ENCODE data around the gene RAF1. TPM values are rescaled to one million over a fixed set of nuclear protein-coding genes. Genes with fewer than 3 reads are reported as not detected.
"Not testable (repeated sequence)": the region's sequence is repeated elsewhere in the genome, so short reads cannot be mapped to it uniquely, and the experiment has no call there.

The RAF1 gene
- total and polyA plus RNA-seq, 5 experiments from 2014 or later, result 49.4 to 142 (median 75.1) TPM

DNA sequence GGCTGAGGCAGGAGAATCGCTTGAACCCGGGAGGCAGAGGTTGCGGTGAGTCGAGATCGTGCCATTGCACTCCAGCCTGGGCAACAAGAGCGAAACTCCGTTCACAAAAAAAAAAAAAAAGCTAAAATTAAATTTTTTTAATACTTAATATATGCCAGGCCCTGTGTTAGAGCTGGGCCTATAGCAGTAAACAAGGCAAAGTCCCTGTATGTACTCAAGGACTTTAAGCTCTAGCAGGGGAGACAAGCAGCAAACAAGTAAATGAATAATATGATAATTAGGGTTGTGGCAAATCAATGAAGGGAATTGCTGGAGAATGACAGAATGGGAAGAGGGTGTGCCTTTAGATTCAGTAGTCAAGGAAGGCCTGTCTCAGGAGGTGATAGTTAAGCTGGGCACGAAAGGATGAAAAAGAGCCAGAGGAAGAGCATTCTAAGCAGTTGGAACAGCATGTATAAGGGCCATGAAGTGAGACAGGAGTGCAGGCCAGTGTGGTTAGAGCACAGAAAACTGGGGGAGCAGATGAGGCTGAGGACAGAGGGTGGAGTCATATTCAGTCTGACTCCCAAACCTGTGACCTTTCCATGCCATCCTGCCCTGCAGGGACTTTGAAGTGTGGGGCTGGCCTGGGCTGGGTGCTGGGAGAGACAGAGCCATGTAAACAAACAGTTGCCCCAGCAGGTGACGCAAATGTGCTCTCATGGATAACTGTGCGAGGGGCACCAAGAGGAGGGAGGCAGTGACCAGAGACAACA is 6.6 kb upstream of the RAF1 start:
- no peak for ATAC-seq
- H3K36me3 Mint-ChIP-seq, result no peaks in the 10 kb centered on the region
- peaks cover 0 to 2% (median under 1%) of the 10 kb centered on the region in 4 donors for H3K4me1 Mint-ChIP-seq
- no peak for DNase-seq
- H3K4me3 Mint-ChIP-seq, result no peak overlapping the region
- no peaks in the 10 kb centered on the region for H3K27me3 Mint-ChIP-seq
- H3K27ac Mint-ChIP-seq, result no peak overlapping the region
- H3K9me3 Mint-ChIP-seq, result peaks cover 0 to 15% (median 3%) of the 10 kb centered on the region in 9 donors
- POLR2A ChIA-PET, result no interaction called here

DNA sequence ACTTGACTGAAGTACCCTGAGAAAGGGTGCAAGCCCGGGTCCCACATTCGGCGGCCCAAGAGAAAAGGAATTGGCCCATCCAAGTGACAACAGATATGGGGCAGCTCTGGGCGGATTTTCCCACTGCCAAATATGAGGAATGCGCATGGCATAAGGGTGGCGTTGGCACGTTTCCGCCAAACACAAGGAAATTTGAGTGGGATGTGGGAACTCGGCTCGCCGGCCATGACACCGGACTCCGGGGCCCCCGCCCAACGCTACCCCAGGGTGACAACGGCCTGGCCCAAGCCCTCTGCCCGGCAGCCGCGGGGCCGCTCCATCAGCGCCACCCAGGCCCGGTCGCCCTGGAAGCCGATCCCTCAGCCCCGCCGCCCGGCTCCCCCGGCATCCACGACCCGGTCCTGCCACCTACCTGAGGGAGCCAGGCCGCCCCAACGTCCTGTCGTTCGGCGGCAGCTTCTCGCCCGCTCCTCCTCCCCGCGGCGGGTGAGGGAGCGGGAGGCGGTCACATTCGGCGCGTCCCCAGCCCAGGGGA is 449 bp downstream of the RAF1 start:
- H3K27ac Mint-ChIP-seq, result peak overlapping the region; percentile 98 to 100 (median 99)
- POLR2A ChIA-PET, result interaction anchor here (0.6 to 1.9 kb wide), 19 partner anchors 9 to 1988 kb away, joined by 3 to 16 read pairs (median 4); partner anchors contain the start of genes CCDC174, MKRN2, RPL32 and TAMM41
- peak; percentile 65 to 74 for ATAC-seq
- peaks cover 0 to 3% (median 0%) of the 10 kb centered on the region in 3 donors for H3K36me3 Mint-ChIP-seq
- H3K4me1 Mint-ChIP-seq, result peaks cover 26 to 48% (median 41%) of the 10 kb centered on the region in 4 donors
- DNase-seq, result peak in 6 of 10 donors; percentile 35 to 86 (median 52)
- peak overlapping the region; percentile 81 to 100 (median 98) for H3K4me3 Mint-ChIP-seq
- no peaks in the 10 kb centered on the region for H3K27me3 Mint-ChIP-seq
- H3K9me3 Mint-ChIP-seq, result peaks cover 0 to 1% (median 0%) of the 10 kb centered on the region in 9 donors

DNA sequence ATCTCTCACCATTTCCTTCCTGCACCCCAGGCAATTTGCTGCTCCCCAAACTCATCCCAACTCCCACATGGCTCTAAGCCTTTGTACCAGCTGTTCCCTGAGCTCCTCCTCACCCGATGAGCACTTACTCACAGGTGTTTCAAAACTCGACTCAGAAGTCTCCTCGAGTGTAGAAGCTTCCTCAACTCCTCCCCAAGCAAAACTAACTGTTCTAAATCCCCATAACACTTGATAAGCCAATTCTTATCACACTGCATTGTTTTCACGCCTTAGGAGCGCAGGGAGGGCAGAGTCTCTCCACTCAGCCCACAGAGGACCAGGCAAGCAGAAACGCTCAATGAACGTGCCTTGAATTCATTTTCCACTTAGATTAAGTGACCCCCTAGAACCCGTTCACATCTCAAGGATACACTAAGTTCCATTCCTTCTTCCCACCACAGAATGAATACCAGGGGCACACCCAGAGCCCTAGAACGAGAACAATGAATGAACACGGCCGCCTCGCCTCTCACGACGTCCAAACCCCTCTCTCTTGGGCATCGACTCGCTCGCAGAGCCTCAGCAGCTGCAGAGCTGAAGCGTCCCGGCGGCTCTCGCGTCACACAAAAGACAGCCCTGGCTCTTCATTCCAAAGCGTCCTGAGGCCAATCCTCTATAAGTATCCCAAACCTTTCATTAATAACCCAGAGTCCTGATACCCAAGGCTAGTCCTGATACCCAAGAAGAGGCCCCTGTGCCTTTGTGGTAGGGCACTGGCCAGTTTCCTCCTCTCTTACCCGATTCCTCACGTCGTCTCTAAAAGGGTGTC is 1.1 kb downstream of the RAF1 start:
- H3K9me3 Mint-ChIP-seq, result no peaks in the 10 kb centered on the region
- H3K4me3 Mint-ChIP-seq, result peak overlapping the region; percentile 81 to 100 (median 96)
- H3K36me3 Mint-ChIP-seq, result peaks cover 0 to 3% (median 0%) of the 10 kb centered on the region in 3 donors
- peaks cover 29 to 51% (median 46%) of the 10 kb centered on the region in 4 donors for H3K4me1 Mint-ChIP-seq
- POLR2A ChIA-PET, result interaction anchor here (0.6 to 1.9 kb wide), 15 partner anchors 10 to 1988 kb away, joined by 3 to 16 read pairs (median 4); partner anchors contain the start of genes CCDC174, RPL32, TAMM41 and TSEN2
- H3K27ac Mint-ChIP-seq, result peak overlapping the region; percentile 89 to 100 (median 99)
- DNase-seq (peak in 7 of 10 donors; percentile 11 to 39 (median 29)), ATAC-seq (peak in 1 of 2 donors; percentile 19)
- H3K27me3 Mint-ChIP-seq, result no peaks in the 10 kb centered on the region

DNA sequence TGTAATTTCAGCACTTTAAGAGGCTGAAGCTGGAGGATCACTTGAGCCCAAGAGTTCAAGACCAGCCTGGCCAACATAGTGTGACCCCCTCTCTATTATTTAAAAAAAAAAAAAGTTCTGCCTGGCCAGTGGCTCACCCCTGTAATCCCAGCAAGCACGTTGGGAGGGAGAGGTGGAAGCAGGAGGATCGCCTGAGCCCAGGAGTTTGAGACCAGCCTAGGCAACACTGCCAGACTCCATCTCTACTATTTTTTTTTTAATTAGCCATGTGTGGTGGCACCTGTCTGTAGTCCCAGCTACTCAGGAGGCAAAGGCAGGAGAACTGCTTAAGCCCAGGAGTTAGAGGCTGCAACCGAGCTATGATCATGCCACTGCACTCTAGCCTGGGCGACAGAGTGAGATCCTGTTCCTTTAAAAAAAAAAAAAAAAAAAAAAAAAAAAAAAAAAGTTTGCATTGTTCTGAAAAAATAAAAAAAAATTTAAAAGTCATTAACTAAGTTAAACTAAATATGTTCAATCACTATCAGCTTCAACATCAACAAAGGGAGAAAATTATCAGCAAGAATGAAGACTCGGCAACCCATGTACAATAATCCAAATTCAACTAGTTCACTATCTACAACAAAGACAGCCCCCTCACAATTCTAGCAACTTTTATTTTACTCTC is 1.9 kb downstream of the RAF1 start:
- Mint-ChIP-seq H3K27ac (peak overlapping the region; percentile 89 to 100 (median 99)), H3K4me3 (peak overlapping the region; percentile 81 to 100 (median 96)), H3K36me3 (peaks cover 0 to 3% (median 0%) of the 10 kb centered on the region in 3 donors), H3K9me3 (no peaks in the 10 kb centered on the region), H3K4me1 (peaks cover 30 to 56% (median 51%) of the 10 kb centered on the region in 4 donors), H3K27me3 (no peaks in the 10 kb centered on the region)
- ATAC-seq (no peak), DNase-seq (peak in 2 of 10 donors; percentile 2 to 9)
- POLR2A ChIA-PET, result interaction anchor here (0.6 to 1.1 kb wide), 3 partner anchors 75 to 148 kb away, joined by 3 to 4 read pairs (median 4); no protein-coding TSS in a partner anchor

DNA sequence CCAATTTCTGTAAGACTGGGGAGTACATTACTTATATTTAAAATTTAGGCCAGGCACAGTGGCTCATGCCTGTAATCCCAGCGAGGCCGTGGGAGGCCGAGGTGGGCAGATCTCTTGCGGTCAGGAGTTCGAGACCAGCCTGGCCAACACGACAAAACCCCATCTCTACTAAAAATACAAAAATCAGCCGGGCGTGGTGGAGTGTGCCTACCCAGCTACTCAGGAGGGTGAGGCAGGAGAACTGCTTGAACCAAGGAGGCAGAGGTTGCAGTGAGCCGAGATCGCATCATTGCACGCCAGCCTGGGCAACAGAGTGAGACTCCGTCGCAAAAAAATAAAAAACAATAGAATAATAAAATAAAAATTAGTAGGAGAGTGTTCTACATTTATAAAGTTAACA is 2.5 kb downstream of the RAF1 start:
- H3K4me3 Mint-ChIP-seq, result peak overlapping the region in 8 of 10 donors; percentile 41 to 81 (median 62)
- H3K36me3 Mint-ChIP-seq, ATAC-seq, H3K9me3 Mint-ChIP-seq, POLR2A ChIA-PET, H3K27me3 Mint-ChIP-seq, DNase-seq: not testable (repeated sequence)
- H3K27ac Mint-ChIP-seq, result peak overlapping the region in 3 of 10 donors; percentile 17 to 59 (median 46)
- peaks cover 34 to 63% (median 58%) of the 10 kb centered on the region in 4 donors for H3K4me1 Mint-ChIP-seq

DNA sequence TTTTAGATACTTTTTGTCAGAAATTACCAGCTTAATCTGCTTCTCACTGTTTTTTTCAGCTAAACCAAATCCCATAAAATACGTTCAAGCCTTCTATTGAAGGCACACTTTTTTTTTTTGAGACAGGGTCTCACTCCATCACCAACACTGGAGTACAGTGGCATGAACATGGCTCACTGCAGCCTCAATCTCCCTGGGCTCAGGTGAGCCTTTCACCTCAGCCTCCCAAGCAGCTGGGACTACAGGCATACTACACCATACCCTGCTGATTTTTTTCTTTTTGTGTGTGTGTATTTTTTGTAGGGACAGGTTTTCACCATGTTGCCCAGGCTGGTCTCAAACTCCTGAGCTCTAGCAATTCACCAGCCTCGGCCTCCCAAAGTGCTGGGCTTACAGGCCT is 3.7 kb downstream of the RAF1 start:
- Mint-ChIP-seq H3K4me1 (peaks cover 42 to 73% (median 68%) of the 10 kb centered on the region in 4 donors), H3K27me3 (no peaks in the 10 kb centered on the region), H3K27ac (peak overlapping the region in 4 of 10 donors; percentile 15 to 68 (median 38)), H3K36me3 (peaks cover 0 to 7% (median 5%) of the 10 kb centered on the region in 3 donors), H3K9me3 (no peaks in the 10 kb centered on the region), H3K4me3 (peak overlapping the region in 8 of 10 donors; percentile 42 to 71 (median 57))
- DNase-seq (no peak), ATAC-seq (no peak)
- POLR2A ChIA-PET, result interaction anchor here (0.8 kb wide), 1 partner anchor 1798 kb away, joined by 3 read pairs; no protein-coding TSS in a partner anchor

DNA sequence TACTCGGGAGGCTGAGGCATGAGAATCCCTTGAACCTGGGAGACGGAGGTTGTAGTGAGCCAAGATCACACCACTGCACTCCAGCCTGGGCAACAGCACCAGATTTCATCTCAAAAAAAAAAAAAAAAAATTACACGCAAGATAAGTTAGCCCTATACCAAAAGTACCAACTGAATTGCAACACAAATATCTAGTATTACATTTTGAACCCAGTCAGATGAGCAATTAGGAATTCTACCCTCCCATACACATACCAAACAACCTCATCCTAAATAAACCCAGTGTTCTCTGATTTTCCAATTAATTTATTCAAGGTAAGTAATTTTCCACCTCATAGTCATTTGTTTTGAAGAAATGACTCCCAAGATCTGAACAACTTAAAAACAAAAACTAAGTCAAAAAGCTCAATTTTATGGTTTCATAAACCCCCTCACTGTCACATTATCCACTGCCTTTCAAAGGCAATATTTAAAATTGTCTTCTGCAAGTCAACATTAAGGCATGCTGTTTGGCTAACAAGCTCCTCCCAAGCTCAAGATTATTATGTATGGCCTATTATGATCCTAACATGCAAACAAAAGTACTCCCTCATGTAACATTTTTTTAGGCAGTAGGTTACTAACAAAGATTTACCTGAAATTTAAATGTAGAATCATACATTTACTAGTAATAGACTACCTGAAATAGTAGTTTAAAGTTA is 4.5 kb downstream of the RAF1 start:
- H3K4me3 Mint-ChIP-seq, result peak overlapping the region in 8 of 10 donors; percentile 0 to 65 (median 44)
- peaks cover 0 to 7% (median 5%) of the 10 kb centered on the region in 3 donors for H3K36me3 Mint-ChIP-seq
- POLR2A ChIA-PET, result interaction anchor here (0.6 to 0.8 kb wide), 2 partner anchors 555 to 1799 kb away, joined by 3 to 9 read pairs; no protein-coding TSS in a partner anchor
- no peaks in the 10 kb centered on the region for H3K9me3 Mint-ChIP-seq
- DNase-seq (no peak), ATAC-seq (no peak)
- no peaks in the 10 kb centered on the region for H3K27me3 Mint-ChIP-seq
- H3K27ac Mint-ChIP-seq, result peak overlapping the region in 6 of 10 donors; percentile 6 to 81 (median 46)
- H3K4me1 Mint-ChIP-seq, result peaks cover 42 to 72% (median 64%) of the 10 kb centered on the region in 4 donors

DNA sequence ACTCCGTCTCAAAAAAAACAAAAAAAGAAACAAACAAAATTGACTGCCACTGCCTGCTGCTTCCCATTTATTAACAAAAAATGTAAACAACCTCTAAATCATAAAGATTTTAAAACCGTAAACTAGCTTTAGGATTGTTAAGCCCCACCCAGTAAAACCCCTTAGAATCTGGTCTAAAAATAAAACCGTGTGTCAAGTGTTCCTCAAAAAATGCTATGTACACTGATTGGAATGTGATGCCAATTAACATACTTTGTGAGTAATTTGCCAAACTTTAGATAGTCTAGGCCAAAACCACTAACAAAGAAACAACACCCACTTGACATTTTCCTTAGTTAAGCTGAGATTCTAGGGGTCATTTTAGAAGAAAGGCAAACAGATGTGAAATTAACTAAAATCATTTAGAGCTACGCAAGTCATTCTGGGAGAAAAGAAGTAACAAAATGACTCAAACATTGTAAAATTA is 5.3 kb downstream of the RAF1 start:
- peaks cover 39 to 78% (median 62%) of the 10 kb centered on the region in 4 donors for H3K4me1 Mint-ChIP-seq
- peak overlapping the region in 7 of 10 donors; percentile 15 to 60 (median 51) for H3K4me3 Mint-ChIP-seq

DNA sequence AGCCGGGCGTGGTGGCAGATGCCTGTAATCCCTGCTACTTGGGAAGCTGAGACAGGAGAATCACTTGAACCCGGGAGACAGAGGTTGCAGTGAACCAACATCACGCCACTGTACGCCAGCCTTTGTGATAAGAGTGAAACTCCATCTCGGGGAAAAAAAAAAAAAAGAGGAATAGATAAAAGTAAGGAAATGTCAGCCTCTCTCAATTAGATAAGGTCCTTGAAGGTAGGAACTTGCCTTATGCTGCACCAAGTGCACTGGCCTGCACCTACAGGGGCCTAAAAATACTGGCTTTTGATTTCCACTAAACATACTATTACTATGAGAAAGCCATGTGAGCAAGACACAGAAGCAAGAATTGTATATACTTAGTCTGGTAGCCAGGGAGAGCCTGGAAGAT is 7.1 kb downstream of the RAF1 start:
- POLR2A ChIA-PET, result no interaction called here
- peaks cover 0 to 1% (median 0%) of the 10 kb centered on the region in 9 donors for H3K9me3 Mint-ChIP-seq
- H3K27ac Mint-ChIP-seq, result no peak overlapping the region
- no peak for DNase-seq
- peak overlapping the region in 6 of 10 donors; percentile 3 to 56 (median 31) for H3K4me3 Mint-ChIP-seq
- peaks cover 0 to 10% (median 7%) of the 10 kb centered on the region in 3 donors for H3K36me3 Mint-ChIP-seq
- ATAC-seq, result no peak
- no peaks in the 10 kb centered on the region for H3K27me3 Mint-ChIP-seq
- H3K4me1 Mint-ChIP-seq, result peaks cover 36 to 77% (median 64%) of the 10 kb centered on the region in 4 donors

More for the DNA sequence above, 5.3 kb downstream of the RAF1 start:
- peak overlapping the region in 2 of 10 donors; percentile 41 for H3K27ac Mint-ChIP-seq
- H3K9me3 Mint-ChIP-seq, result peaks cover 0 to 1% (median 0%) of the 10 kb centered on the region in 9 donors
- DNase-seq, result no peak
- peaks cover 0 to 7% (median 2%) of the 10 kb centered on the region in 3 donors for H3K36me3 Mint-ChIP-seq
- ATAC-seq, result no peak
- POLR2A ChIA-PET, result interaction anchor here (0.6 kb wide), 1 partner anchor 554 kb away, joined by 9 read pairs; no protein-coding TSS in a partner anchor
- no peaks in the 10 kb centered on the region for H3K27me3 Mint-ChIP-seq

DNA sequence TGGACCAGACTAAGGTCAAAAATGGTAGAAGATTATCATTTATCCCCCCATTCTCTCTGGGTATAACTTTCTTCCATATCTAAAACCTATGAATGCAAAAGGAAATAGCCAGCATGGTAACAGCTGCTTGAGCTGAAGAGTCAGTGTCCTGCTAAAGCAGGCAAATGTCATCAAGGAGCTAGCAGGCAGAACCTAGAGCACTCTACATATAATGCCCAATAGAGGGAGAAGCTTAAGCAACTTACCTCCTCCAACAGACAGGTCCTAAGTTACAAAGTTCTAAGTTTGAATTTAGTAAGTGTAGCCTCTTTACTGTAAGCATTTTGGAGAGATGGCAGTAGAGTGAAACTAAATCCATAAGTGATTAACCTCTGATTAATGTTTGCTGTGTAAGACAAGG is 7.7 kb downstream of the RAF1 start:
- Mint-ChIP-seq H3K27ac (peak overlapping the region in 2 of 10 donors; percentile 19 to 20), H3K4me3 (peak overlapping the region in 6 of 10 donors; percentile 24 to 56 (median 30)), H3K4me1 (peaks cover 34 to 76% (median 66%) of the 10 kb centered on the region in 4 donors), H3K27me3 (no peaks in the 10 kb centered on the region), H3K9me3 (peaks cover 0 to 1% (median 0%) of the 10 kb centered on the region in 9 donors), H3K36me3 (peaks cover 0 to 14% (median 7%) of the 10 kb centered on the region in 3 donors)
- POLR2A ChIA-PET, result interaction anchor here (0.7 kb wide), 1 partner anchor 27 kb away, joined by 7 read pairs; no protein-coding TSS in a partner anchor
- ATAC-seq, result no peak
- no peak for DNase-seq
